HG03571 (cell line): Measurements from ENCODE around the gene PNRC1.
"Not testable (repeated sequence)": the region's sequence is repeated elsewhere in the genome, so short reads cannot be mapped to it uniquely, and the experiment has no call there.

ENCODE experiments used
- ATAC-seq: cut with Tn5 transposase; IDR thresholded peaks from one replicate; pipeline ENCODE4 v1.9.1; 2021; ENCODE audit not compliant: unreplicated experiment

Gene PNRC1

GRCh38 chr6:89058627-89059026 lies 21.9 kb upstream of the PNRC1 start:
- no peak for ATAC-seq

GRCh38 chr6:89059227-89059626 lies 21.3 kb upstream of the PNRC1 start:
- no peak for ATAC-seq

GRCh38 chr6:89063881-89064280 lies 16.7 kb upstream of the PNRC1 start:
- no peak for ATAC-seq

GRCh38 chr6:89064931-89065330 lies 15.6 kb upstream of the PNRC1 start:
- not testable (repeated sequence) for ATAC-seq

GRCh38 chr6:89066121-89066520 lies 14.4 kb upstream of the PNRC1 start:
- ATAC-seq: not testable (repeated sequence)

GRCh38 chr6:89066940-89067646 lies 13.5 kb upstream of the PNRC1 start:
- no peak for ATAC-seq

GRCh38 chr6:89067796-89068195 lies 12.8 kb upstream of the PNRC1 start:
- ATAC-seq: no peak

- ATAC-seq: no peak
Observed at GRCh38 chr6:89068695-89069094, 11.9 kb upstream of the PNRC1 start.

GRCh38 chr6:89069536-89070163 lies 10.9 kb upstream of the PNRC1 start:
- no peak for ATAC-seq

GRCh38 chr6:89071036-89071435 lies 9.5 kb upstream of the PNRC1 start:
- no peak for ATAC-seq

- ATAC-seq: no peak
Observed at GRCh38 chr6:89073014-89073620, 7.4 kb upstream of the PNRC1 start.

- no peak for ATAC-seq
Observed at GRCh38 chr6:89073840-89074239, 6.7 kb upstream of the PNRC1 start.

GRCh38 chr6:89079511-89080234 lies 878 bp upstream of the PNRC1 start:
- no peak for ATAC-seq

- peak; percentile 16 for ATAC-seq
Observed at GRCh38 chr6:89081129-89081422, 525 bp downstream of the PNRC1 start.

GRCh38 chr6:89081423-89082322 lies 1.1 kb downstream of the PNRC1 start:
- ATAC-seq: peak; percentile 57

GRCh38 chr6:89082486-89082891 lies 1.9 kb downstream of the PNRC1 start:
- no peak for ATAC-seq

GRCh38 chr6:89084542-89084941 lies 4.0 kb downstream of the PNRC1 start:
- no peak for ATAC-seq

GRCh38 chr6:89084954-89085353 lies 4.4 kb downstream of the PNRC1 start:
- no peak for ATAC-seq

- ATAC-seq: no peak
Observed at GRCh38 chr6:89085409-89086205, 5.1 kb downstream of the PNRC1 start.

- no peak for ATAC-seq
Observed at GRCh38 chr6:89087881-89088280, 7.3 kb downstream of the PNRC1 start.
